Raji (cell line): ENCODE results near the gene KCTD15.

ENCODE experiments used
- POLR2A ChIP-seq: IDR thresholded peaks from 2 replicates; pipeline ENCODE4 v1.6.1; 2011; ENCODE audit warnings: low read depth, low read length, control low read depth; ENCODE audit not compliant: insufficient read depth

KCTD15 gene

DNA sequence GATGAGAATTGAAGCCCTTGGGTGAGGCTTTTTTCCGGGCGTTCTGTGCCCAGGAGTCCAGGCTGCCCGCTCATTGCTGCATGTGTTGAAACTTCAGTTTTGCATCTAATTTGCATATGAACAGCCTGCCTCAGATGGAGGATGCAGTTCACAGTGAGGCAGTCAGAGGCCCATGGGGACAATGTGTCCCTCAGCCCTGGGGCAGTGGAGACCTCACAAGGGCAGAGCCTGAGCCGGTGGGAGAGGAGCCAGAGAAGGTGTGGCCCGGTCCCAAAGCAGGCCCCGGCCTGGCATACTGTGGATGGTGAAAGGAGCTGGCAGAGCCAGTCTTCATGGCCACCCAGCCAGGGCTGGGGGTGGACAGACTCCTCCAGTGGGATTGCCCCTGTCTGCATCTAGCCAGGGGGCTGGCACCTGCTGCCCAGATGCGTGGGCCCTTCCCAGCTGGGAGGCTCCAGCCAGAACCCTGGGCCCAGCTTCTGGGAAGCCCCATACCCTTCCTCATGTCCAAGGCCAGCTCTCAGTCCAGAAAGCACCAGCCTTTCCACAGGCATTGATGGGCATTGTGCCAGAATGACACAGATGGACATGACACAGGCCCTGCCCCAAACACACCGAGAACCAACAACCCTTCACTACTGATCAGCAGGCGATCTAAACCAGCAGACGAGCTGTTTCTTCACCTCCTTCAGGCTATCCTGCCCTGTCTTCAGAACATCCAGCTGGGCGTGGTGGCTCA is 32.9 kb upstream of the KCTD15 start:
- TF ChIP-seq POLR2A, result no peak

DNA sequence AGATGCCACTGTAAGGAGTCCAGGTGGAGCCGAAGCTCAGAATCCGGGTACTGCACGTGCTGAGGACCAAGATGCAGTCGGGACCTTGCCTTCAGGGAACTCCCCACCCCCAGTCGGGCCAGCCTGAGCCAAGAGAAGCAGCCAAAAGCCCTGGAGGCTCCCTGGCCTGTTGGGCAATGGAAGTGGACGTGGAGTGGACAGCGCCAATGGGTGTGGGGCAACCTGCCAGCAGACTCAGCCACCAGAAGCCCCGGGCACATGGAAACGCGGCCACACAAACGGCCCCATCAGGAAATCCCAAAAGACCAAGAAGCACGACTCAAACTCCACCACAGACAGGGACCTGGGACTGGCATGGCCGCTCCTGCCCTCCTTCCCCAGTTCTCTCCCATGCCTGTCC is 30.0 kb upstream of the KCTD15 start:
- TF ChIP-seq POLR2A, result no peak

GRCh38 chr19:33767898-33768413 is 28.7 kb upstream of the KCTD15 start:
- TF ChIP-seq POLR2A, result no peak

DNA sequence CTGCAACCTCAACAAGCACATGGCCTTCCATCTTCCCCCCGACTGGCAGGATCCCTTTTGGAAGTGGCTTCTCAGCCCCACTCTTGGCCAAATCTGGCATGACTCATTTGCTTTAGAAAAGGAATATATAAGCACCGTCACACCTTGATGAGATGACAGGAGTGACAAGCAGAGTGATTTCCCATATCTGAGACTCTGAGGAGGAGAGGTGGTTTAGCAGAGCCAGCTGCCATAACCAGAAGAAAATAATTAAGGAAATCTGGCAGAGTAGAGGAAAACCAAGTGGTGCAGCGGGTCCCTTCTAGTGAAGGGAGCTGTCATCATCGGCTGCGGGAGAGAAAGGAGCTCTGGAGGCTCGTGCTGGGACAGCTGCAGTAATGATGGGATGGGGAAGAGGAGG is 27.5 kb upstream of the KCTD15 start:
- no peak for TF ChIP-seq POLR2A

GRCh38 chr19:33770107-33770506 is 26.6 kb upstream of the KCTD15 start:
- no peak for TF ChIP-seq POLR2A

GRCh38 chr19:33771384-33772101 is 25.1 kb upstream of the KCTD15 start:
- TF ChIP-seq POLR2A, result no peak

DNA sequence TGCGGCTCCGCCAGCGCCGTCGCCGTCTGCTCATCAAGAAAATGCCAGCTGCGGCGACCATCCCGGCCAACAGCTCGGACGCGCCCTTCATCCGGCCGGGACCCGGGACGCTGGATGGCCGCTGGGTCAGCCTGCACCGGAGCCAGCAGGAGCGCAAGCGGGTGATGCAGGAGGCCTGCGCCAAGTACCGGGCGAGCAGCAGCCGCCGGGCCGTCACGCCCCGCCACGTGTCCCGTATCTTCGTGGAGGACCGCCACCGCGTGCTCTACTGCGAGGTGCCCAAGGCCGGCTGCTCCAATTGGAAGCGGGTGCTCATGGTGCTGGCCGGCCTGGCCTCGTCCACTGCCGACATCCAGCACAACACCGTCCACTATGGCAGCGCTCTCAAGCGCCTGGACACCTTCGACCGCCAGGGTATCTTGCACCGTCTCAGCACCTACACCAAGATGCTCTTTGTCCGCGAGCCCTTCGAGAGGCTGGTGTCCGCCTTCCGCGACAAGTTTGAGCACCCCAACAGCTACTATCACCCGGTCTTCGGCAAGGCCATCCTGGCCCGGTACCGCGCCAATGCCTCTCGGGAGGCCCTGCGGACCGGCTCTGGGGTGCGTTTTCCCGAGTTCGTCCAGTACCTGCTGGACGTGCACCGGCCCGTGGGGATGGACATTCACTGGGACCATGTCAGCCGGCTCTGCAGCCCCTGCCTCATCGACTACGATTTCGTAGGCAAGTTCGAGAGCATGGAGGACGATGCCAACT is 24.4 kb upstream of the KCTD15 start:
- no peak for TF ChIP-seq POLR2A

GRCh38 chr19:33772858-33773180 is 23.9 kb upstream of the KCTD15 start:
- TF ChIP-seq POLR2A, result no peak

- no peak for TF ChIP-seq POLR2A
Measured at GRCh38 chr19:33773704-33774624, 22.7 kb upstream of the KCTD15 start.

- no peak for TF ChIP-seq POLR2A
Measured at GRCh38 chr19:33774751-33775150, 21.9 kb upstream of the KCTD15 start.

- no peak for TF ChIP-seq POLR2A
Measured at GRCh38 chr19:33775731-33776487, 20.8 kb upstream of the KCTD15 start.

DNA sequence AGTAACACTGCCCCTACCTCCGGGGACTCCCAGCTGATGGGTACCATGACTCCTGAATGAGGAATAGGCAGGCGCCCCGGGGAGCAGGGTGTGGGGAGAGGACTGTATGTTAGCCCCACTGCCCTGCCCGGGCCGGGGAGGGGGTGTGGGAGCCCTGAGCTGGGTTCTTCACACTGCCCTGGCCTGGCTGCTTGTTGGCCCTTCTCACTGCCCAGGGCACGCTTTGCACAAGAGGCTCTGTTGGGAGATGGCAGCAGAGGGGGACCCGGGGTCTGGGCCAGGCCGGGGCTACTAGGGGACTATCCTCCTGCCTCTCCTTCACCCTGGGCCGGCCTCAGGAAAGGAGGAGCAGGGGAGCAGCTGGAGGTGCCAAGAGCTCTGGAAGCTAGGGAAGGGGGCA is 19.3 kb upstream of the KCTD15 start:
- TF ChIP-seq POLR2A, result no peak

DNA sequence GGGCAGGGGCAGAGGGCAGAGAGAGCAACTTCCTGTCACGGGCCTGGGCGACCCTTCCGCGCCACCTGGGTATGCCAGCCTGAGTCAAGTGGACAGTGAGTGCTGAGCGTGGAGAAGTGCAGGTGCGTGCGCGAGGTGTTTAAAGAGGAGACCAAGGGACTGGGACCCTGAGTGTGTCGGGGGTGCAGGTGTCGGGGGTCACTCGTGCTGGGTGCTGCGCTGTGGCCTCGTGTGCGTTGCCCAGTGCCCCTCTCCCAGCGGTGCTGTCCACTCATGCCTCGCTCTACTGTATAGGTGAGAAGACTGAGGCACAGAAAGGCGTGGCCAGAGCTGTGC is 18.9 kb upstream of the KCTD15 start:
- TF ChIP-seq POLR2A, result no peak

GRCh38 chr19:33778089-33778791 is 18.4 kb upstream of the KCTD15 start:
- no peak for TF ChIP-seq POLR2A

GRCh38 chr19:33779849-33780248 is 16.8 kb upstream of the KCTD15 start:
- TF ChIP-seq POLR2A, result no peak
